ENCODE data around the gene TELO2. TPM values are rescaled to one million over a fixed set of nuclear protein-coding genes. Genes with fewer than 3 reads are reported as not detected.

Gene TELO2
- total RNA-seq, 1 donor from 2014 or later: 101 TPM

DNA sequence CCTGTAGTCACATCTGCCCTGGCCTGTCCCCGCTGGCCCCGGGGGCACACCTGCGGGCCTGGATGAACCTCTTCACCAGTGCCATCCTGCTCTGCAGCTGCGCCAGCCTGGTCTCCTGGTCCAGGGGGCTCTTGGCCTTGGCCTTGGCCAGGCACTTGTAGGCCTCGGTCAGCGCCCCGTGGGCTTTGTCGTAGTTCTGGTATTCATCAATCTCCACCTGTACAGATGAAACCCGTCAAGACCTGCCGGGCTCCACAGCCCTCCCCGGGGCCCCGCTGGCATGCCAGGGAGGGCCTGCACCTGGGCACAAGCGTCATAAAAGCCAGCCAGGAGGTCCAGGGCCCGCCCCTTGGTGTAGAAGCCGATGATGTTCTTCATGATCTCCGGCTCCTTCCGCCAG is 26.7 kb downstream of the TELO2 start:
- no peaks in the 10 kb centered on the region for H3K27me3 Mint-ChIP-seq
- no peak overlapping the region for H3K4me3 Mint-ChIP-seq
- DNase-seq: no peak
- no peaks in the 10 kb centered on the region for H3K9me3 Mint-ChIP-seq
- no peaks in the 10 kb centered on the region for H3K36me3 Mint-ChIP-seq (ENCODE audit: low read depth)
- intact Hi-C loops (cut with micrococcal nuclease): no loop called here
- H3K4me1 Mint-ChIP-seq: no peaks in the 10 kb centered on the region
- H3K27ac Mint-ChIP-seq: no peak overlapping the region

DNA sequence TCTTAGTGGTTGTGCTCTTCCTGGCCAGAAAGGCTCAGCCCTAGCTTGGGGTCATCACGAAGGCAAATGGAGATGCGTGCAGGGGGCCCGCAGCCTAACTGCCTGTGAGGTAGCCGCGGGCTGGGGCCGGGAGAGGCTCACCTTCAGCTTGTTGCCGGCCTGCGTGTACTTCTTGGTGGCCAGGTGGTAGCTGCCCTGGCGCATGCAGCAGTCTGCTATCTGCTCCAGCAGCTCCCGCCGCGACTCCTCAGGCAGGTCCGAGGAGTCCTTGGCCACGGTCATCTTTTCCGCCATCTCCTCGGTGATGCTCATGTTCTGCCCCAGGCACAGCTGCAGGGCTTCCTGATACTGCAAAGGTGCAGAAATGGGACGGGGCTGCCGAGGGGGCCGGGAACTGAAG is 27.3 kb downstream of the TELO2 start:
- Mint-ChIP-seq H3K27me3 (no peaks in the 10 kb centered on the region), H3K4me3 (no peak overlapping the region), H3K4me1 (peaks cover under 1% of the 10 kb centered on the region), H3K9me3 (no peaks in the 10 kb centered on the region), H3K36me3 (ENCODE audit: low read depth) (no peaks in the 10 kb centered on the region), H3K27ac (no peak overlapping the region)
- DNase-seq: no peak
- intact Hi-C loops (cut with micrococcal nuclease): no loop called here

DNA sequence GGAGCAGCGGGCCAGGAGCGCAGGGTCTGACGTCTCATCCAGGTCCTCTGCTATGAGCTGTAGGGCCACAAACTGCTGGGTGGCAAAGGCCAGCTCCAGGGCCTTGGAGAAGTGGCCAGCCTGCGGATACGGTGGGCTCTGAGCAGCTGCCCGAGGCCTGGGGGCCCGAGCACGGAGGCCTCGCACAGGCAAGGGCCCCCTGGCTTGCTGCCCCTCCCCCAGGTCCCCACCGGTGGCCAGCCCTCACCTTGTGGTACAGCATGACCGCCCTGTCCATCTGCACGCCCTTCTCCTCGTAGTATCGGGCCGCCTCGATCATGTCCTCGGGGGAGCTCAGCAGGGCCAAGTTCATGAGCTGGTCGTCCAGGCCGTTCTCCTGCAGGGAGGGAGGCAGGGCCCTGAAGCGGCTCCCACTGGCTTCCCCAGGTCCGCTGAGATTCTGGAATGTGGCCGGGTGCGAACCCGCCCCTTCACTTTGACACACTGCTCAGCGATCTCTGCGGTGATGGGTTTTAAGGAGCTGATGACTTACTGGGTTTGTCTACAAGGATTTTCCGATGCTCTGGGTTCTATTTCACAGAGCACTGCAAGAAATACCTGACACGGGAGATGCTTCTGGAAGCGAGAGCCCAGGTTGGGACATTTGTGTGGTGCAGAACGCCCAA is 30.6 kb downstream of the TELO2 start:
- no peak for DNase-seq
- Mint-ChIP-seq H3K27me3 (no peaks in the 10 kb centered on the region), H3K4me3 (no peak overlapping the region), H3K27ac (no peak overlapping the region), H3K36me3 (ENCODE audit: low read depth) (no peaks in the 10 kb centered on the region), H3K4me1 (peaks cover 16% of the 10 kb centered on the region), H3K9me3 (no peaks in the 10 kb centered on the region)
- intact Hi-C loops (cut with micrococcal nuclease): no loop called here

GRCh38 chr16:1524366-1524765 is 31.2 kb downstream of the TELO2 start:
- DNase-seq: no peak
- Mint-ChIP-seq H3K36me3 (ENCODE audit: low read depth) (no peaks in the 10 kb centered on the region), H3K4me1 (peaks cover 16% of the 10 kb centered on the region), H3K4me3 (no peak overlapping the region), H3K27ac (no peak overlapping the region), H3K9me3 (no peaks in the 10 kb centered on the region), H3K27me3 (no peaks in the 10 kb centered on the region)
- intact Hi-C loops (cut with micrococcal nuclease): no loop called here

DNA sequence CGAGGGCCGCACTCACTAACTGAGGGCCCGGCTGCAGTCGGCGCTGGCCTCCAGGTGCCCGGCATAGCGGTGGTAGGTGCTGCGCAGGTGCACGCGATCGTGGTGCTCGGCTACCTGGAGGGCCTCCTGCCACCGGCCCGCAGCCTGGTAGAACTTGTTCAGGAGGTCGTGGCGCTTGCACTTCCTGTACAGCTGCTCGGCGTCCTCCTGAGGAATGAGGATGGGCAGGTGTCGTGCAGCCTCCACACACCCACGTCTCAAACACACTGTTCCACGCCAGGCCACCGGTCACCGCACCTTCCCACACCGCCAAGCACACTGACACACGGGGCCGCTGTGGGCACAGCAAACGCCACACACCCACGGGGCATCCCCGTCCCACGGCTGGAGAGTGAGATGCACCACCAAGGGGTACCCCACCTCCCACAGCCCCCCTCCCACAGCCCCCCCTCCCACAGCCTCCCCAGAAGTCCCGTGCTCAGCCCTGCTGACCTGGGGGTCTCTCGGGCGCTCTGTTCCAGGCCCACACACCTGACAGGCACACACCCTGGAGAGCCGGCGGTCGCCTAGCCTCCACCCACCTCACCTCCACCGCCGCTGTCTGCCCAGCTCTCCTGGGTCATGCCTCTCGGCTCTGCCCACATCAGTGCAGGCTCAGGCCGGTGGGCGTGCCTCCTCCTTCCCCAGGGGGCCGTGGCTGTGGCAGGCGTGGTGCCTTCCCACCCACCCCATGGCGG is 32.9 kb downstream of the TELO2 start:
- no peaks in the 10 kb centered on the region for H3K9me3 Mint-ChIP-seq
- no peak for DNase-seq
- intact Hi-C loops (cut with micrococcal nuclease): no loop called here
- H3K4me3 Mint-ChIP-seq: peak overlapping the region; percentile 32
- no peak overlapping the region for H3K27ac Mint-ChIP-seq
- no peaks in the 10 kb centered on the region for H3K27me3 Mint-ChIP-seq
- peaks cover 20% of the 10 kb centered on the region for H3K4me1 Mint-ChIP-seq
- H3K36me3 Mint-ChIP-seq (ENCODE audit: low read depth): no peaks in the 10 kb centered on the region

DNA sequence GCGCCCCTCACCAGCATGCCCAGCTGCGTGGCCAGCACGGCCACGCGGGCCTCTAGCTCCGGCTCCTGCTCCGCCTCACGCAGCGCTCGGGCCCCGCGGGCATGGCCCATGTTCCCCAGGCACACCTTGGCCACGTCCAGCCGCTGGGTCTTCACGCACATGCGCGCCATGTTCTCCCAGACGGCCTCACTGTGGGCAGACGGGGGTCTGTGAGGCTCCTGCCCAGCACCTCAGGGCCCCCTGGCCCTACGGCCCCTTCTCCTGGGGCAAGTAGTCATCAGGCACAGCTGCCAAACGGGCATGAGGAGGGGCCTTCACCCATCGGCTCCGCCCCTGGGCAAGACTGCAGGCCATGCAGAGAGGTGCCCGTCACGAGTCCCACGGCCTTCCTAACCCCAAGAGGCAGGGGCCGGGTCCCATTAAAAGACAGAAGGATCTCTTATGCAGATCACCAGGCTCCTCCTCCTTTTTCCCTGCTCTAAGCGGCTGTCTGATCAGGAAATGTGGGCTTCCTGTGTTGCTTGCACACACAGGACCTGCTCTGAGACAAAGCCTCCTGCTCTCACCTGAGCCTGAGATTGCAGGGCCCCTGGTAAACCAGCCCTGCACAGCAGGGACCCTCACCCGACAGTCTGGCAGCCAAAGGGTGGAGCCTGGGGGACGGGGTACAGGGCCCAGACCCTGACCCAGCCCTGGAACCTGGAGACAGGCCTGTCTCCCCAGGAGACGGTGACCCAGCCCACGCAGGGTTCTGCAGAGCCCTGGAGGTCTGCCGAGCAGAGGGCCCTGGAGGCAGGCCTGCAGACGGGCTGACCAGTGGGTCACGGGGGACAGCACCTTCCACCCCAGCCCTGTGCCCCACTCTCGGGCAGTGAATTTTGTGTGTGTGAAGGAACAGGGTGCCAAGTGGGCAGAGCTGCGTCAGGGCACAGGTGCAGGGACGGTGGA is 33.7 kb downstream of the TELO2 start:
- H3K27me3 Mint-ChIP-seq: no peaks in the 10 kb centered on the region
- peak overlapping the region; percentile 45 for H3K27ac Mint-ChIP-seq
- H3K4me3 Mint-ChIP-seq: peak overlapping the region; percentile 8
- H3K36me3 Mint-ChIP-seq (ENCODE audit: low read depth): no peaks in the 10 kb centered on the region
- H3K9me3 Mint-ChIP-seq: no peaks in the 10 kb centered on the region
- peaks cover 20% of the 10 kb centered on the region for H3K4me1 Mint-ChIP-seq
- DNase-seq: peak; percentile 78
- intact Hi-C loops (cut with micrococcal nuclease): no loop called here

- H3K4me3 Mint-ChIP-seq: no peak overlapping the region
- peak overlapping the region; percentile 56 for H3K27ac Mint-ChIP-seq
- H3K4me1 Mint-ChIP-seq: peaks cover 22% of the 10 kb centered on the region
- no peaks in the 10 kb centered on the region for H3K36me3 Mint-ChIP-seq (ENCODE audit: low read depth)
- intact Hi-C loops (cut with micrococcal nuclease): no loop called here
- no peak for DNase-seq
- no peaks in the 10 kb centered on the region for H3K9me3 Mint-ChIP-seq
- no peaks in the 10 kb centered on the region for H3K27me3 Mint-ChIP-seq
These were observed 35.0 kb downstream of the TELO2 start for GRCh38 chr16:1527836-1528811.

DNA sequence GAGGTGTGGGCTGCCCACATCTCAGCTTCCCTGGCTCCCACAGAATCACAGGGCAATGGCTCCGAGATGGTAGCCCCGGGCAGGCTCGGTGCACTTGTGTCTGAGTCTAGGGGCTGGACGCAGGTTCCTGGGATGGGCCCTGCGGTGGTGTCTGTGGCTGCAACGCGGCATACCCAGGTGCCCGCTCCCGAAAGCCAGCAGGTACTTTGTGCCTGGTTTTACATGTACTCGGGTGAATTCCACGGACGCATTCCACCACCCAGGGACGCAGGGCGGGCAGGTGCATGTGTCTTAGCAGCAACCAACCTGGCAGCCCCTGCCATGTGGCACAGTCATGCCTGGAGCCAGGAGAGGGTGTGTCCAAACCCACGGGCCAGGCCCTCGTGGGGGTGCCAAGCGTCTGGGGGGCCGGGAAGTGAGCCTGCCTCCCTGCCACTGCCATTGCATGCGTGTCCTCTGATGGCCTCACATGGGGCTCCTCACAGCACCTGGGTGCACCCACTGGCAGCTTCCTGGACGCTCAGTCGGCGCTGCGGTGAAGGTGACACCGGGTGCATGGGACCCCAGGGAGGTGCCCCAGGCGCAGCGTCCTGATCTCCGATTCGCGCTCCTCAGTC is 35.9 kb downstream of the TELO2 start:
- no peaks in the 10 kb centered on the region for H3K27me3 Mint-ChIP-seq
- H3K27ac Mint-ChIP-seq: peak overlapping the region; percentile 69
- H3K36me3 Mint-ChIP-seq (ENCODE audit: low read depth): no peaks in the 10 kb centered on the region
- peaks cover 24% of the 10 kb centered on the region for H3K4me1 Mint-ChIP-seq
- DNase-seq: no peak
- intact Hi-C loops (cut with micrococcal nuclease): no loop called here
- no peaks in the 10 kb centered on the region for H3K9me3 Mint-ChIP-seq
- H3K4me3 Mint-ChIP-seq: no peak overlapping the region

DNA sequence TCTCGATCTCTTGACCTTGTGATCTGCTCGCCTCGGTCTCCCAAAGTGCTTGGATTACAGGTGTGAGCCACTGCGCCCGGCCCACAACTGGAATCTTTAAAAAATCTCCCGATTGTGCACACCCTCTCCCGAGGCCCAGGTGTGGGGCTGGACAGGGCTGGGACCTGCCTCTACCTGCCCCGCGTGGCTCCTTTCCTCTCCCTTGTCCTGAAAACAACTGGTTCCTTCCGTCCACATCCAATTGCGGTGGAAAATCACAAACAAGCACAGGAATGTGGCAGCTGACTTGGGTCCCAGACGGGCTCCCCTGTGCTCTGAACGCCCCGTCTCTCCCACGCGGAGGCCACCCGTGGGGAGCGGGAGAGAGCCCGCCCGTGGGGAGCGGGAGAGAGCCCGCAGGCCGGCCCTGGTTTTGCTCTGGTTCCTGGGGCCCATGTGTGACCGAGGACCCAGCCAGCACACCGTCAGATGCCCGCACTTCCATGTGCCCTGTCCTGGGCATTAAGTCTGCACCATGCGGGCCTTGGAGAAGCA is 37.3 kb downstream of the TELO2 start:
- Mint-ChIP-seq H3K27me3 (no peaks in the 10 kb centered on the region), H3K4me1 (peaks cover 29% of the 10 kb centered on the region), H3K4me3 (no peak overlapping the region), H3K36me3 (ENCODE audit: low read depth) (peaks cover 8% of the 10 kb centered on the region), H3K27ac (no peak overlapping the region), H3K9me3 (no peaks in the 10 kb centered on the region)
- DNase-seq: no peak
- intact Hi-C loops (cut with micrococcal nuclease): no loop called here

DNA sequence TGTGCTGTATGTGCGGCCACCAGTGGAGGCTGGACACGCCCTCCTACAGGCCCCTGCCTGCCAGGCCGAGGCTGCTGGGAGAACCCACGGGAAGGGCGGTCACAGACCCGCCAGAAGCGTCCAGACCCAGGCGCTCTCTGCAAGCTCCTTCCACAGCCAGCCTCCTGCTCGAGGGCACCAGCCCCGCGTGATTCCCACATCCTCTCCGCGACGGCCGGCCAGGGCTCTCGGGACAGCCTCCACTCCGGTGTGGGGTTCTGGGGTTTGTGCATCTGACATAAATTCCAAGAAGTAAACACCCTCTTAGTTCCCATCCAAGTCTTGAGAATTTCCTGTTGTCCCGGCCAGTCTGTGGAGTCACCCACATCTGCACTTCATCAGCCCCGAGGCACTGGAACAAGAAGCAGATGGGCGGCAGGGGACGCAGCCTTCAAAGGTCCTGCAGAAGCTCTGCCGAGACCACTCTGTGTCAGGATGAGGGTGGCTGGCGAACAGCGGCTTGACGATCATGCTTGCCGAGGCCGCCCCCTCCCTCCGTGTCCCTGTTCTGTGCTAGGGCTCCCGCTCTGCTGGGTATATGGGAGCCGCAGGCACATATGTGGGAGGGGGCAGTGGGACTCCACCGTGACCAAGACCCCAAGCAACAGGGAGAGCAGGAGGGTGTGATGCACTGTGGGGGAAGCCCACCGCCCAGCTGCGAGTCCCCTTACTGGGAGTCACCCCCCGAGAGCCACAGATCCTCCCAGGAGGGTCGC is 37.9 kb downstream of the TELO2 start:
- H3K9me3 Mint-ChIP-seq: no peaks in the 10 kb centered on the region
- no peak overlapping the region for H3K4me3 Mint-ChIP-seq
- H3K27ac Mint-ChIP-seq: no peak overlapping the region
- H3K4me1 Mint-ChIP-seq: peaks cover 28% of the 10 kb centered on the region
- H3K27me3 Mint-ChIP-seq: no peaks in the 10 kb centered on the region
- peaks cover 13% of the 10 kb centered on the region for H3K36me3 Mint-ChIP-seq (ENCODE audit: low read depth)
- intact Hi-C loops (cut with micrococcal nuclease): no loop called here
- no peak for DNase-seq

GRCh38 chr16:1531638-1531910 is 38.4 kb downstream of the TELO2 start:
- peaks cover 14% of the 10 kb centered on the region for H3K36me3 Mint-ChIP-seq (ENCODE audit: low read depth)
- intact Hi-C loops (cut with micrococcal nuclease): no loop called here
- H3K9me3 Mint-ChIP-seq: no peaks in the 10 kb centered on the region
- no peaks in the 10 kb centered on the region for H3K27me3 Mint-ChIP-seq
- no peak overlapping the region for H3K27ac Mint-ChIP-seq
- no peak for DNase-seq
- H3K4me3 Mint-ChIP-seq: no peak overlapping the region
- H3K4me1 Mint-ChIP-seq: peaks cover 30% of the 10 kb centered on the region

- intact Hi-C loops (cut with micrococcal nuclease): no loop called here
- no peak for DNase-seq
- peaks cover 19% of the 10 kb centered on the region for H3K36me3 Mint-ChIP-seq (ENCODE audit: low read depth)
- peaks cover 29% of the 10 kb centered on the region for H3K4me1 Mint-ChIP-seq
- H3K27me3 Mint-ChIP-seq: no peaks in the 10 kb centered on the region
- peak overlapping the region; percentile 94 for H3K27ac Mint-ChIP-seq
- no peaks in the 10 kb centered on the region for H3K9me3 Mint-ChIP-seq
- no peak overlapping the region for H3K4me3 Mint-ChIP-seq
These were observed 39.1 kb downstream of the TELO2 start for GRCh38 chr16:1532081-1532760.
